HG02870 (cell line): ENCODE data around the gene STXBP6.
A peak's percentile ranks its signal among the peaks of the same experiment; 100 is the strongest.

ENCODE experiments used
- ATAC-seq: cut with Tn5 transposase; IDR thresholded peaks from one replicate; pipeline ENCODE4 v1.9.1; 2021; ENCODE audit warnings: mild to moderate bottlenecking, moderate library complexity; ENCODE audit not compliant: unreplicated experiment

The STXBP6 gene

DNA sequence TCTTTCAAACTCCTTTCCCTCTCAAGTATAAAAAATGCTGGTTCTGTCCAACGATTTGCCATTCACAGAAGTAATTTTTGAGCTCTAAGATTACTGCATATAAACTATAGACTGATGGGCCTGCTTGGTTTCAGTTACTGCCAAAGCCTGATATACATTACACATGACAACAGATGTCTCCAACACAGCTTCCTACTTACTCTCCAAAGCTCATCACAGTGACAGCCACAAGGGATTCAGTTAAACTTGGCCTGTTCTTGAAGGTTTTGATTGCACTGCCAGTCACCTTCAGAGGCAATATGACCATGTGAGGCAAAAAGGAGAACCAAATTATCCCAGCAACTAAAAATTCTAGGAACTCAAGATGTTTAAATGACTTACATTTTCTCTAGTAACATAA is 30.1 kb downstream of the STXBP6 start:
- no peak for ATAC-seq

DNA sequence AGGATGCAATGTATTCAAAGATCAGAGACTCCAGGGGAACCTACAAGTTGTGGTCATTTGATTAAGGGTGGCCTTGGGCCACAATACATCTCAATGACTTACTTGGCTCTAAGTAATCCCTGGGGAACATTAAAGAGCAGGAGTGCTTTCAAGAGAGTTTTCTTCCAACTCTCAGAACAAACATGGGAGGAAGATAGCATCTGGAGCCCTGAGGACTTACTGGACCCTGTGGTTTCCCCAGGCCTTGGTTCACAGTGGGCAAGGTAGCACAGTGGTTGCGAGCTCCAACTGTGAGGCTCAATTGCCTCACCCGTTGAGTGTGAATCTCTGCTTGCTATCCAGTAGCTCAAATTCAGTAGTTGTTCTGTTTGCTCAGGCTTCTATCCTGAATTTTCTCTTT is 32.4 kb downstream of the STXBP6 start:
- ATAC-seq = no peak

DNA sequence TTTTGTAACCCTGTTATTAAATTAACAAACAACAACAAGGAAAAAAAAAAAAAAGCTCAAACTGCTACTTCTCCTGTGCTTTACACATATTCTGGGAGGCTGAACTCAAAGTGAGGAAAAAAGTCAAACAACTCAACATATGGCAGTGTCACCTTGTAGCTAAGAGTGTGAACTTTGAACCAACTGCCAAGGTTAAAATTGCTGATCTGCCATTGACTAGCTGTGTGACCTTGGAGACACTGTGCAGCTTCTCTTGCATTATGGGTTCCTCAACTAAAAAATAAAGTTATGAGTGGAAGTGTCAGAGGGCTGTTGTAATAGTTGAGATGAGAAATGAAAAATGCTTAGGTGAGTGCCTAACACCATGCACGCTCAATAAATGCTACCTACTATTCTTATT is 34.2 kb downstream of the STXBP6 start:
- no peak for ATAC-seq

DNA sequence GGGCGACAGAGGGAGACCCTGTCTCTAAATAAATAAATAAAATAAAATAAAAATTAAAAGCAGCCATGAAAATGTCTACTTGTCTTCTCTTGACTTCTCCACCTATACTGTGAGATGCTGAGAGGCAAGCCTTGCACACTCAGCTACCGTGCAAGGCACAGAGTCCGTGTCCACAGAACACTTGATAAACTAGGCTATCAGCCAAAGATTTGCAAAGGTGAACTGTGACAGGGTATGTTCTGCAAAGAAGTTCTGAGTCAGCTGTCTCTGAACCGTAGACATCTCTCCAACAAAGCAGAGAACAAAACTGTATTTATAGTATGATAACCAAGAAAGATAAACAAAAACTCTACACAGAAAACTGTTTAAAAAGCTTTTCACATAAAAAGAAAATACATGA is 35.5 kb downstream of the STXBP6 start:
- no peak for ATAC-seq

DNA sequence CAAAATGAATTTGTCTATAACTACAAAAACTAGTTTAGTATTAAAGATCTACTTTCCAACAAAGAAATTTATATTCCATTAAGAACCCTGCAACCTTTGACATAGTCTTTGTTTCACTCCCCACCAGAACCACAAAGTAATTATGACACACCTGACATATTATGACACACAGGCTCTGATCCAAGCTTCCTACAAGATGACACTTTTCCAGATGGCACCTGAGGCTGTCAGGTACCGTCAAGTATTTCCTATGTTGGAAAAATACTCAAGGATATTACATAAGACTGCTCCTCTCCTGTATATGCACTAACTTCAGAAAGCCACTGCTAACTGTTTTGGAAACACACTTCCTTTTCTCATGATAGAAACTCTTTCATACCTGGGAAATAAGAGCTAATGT is 38.9 kb downstream of the STXBP6 start:
- no peak for ATAC-seq

DNA sequence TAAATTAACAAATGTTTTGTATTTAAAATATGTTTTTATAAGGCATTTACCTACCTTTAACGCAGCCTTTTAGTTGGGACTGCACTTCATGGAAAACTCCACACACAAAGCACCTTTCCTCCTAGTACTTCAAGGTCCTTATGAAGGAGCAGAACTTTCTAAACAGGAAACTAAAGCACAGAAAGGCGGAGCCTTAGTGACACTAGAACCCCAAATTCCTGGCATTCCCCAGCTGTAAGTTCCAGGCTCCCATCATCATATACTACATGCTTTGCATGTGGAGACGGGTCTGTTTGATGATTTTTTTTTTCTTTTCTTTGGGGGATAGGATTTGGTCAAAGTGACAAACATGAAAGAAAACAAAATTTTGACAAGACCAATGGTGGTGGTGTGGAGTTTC is 39.5 kb downstream of the STXBP6 start:
- no peak for ATAC-seq

DNA sequence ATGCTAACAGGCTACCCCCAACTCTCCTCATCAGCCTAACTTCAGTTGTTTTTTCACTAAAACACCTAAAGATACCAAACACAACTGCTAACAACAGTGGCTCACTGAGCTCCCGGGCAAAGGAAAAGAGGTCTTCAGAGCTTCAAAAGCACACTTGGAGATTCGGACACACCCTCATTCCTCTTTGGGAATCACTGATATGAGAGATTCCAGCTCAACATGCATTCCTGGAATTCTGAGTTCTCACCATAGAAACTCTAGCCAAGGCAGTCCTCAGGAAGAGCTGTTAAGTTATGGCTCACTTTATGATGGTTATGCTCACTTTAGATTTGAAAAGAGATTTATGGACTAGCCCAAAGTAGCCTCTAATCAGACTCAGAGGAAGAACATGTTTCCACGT is 40.1 kb downstream of the STXBP6 start:
- no peak for ATAC-seq

DNA sequence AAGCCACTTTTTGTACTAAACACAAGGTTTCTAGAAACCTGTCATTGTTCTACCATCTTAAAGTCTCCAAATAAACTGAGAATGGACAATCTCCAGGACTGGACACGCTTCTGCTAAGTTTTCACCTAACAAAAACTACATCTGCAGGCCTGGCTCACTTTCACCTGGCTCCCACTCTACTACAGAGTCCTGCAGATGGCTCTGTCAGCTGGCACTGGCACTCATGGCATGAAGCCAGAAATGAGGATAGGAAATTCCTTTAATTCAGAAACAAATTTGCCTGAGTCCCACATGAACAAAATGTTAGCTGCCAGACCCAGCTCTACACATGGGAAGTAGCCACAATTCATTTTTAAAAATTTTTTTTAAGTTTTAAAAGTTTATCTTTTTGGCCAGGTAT is 42.1 kb downstream of the STXBP6 start:
- no peak for ATAC-seq

DNA sequence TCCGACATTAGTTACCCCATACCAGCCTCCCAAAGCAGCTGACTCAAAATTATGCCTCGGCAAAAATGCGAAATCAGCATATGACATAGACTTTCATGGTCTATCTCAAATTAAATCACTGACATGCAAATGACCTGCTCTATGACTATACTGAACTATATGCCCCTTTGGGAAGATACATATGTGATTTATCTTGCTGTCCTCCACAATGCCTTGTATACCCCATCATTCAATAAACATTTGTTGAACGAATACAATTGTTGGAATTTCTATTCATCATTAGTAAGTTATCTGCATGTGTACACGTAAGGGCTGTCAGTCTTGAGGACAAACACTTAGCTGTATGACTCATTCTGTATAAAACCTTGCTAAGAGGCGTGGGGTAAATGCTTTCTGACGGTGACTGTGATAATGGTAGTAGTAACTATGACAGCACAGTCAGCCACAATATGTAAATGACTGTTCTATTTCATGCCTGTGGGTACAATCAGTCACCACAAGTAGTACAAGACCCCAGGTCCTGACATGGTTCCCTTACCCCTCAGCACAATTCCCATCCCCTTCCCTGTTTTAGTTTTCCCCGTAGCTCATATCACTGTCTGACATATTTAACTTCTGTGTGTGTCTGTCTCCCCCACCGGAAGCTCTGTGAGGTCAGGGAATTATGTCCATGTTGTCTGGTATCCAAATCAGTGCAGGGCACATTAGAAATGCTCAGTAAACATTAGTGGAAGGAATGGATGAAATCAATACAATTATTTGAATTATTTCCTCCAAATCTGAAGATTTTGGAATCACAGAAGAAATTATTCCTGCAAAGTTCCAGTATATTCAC is 42.8 kb downstream of the STXBP6 start:
- ATAC-seq = peak; percentile 62

DNA sequence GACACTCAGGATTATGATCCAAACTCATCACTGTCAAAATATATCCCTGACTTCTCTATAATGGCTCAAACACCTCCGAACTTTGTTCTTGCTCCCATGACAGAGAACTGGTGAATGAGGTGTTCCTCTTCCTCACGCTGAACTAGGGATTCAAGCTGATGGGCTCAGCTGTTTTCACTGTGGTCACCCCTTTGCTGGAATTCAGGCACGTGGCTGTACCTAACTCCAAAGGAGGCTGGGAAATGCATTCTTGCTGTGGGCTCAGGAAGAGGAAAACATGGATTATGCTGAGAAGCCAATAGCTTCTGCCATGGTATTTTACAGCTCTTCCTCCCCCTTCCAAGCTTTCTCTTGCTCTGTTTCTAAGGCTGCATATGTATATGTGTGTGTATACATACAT is 43.9 kb downstream of the STXBP6 start:
- ATAC-seq = no peak

DNA sequence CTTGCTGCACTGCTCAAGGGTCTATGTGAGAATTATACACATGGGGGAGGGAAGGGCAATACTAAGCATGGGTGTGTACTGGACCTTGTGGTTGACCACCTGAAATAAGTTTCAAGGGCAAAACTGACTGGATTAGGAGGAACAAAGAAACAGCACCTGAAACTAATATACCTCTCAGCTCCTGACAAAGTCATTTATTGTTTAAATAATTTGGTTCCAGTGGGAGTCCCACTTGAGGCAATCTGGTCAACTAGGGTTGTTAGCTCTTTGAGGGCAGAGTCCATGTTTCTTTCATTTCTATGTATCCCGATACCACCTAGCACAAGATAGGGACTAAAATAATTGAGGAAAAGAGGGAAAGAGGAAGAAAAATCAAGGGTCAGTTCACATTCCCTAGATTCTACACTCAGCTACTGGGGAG is 45.5 kb downstream of the STXBP6 start:
- no peak for ATAC-seq

DNA sequence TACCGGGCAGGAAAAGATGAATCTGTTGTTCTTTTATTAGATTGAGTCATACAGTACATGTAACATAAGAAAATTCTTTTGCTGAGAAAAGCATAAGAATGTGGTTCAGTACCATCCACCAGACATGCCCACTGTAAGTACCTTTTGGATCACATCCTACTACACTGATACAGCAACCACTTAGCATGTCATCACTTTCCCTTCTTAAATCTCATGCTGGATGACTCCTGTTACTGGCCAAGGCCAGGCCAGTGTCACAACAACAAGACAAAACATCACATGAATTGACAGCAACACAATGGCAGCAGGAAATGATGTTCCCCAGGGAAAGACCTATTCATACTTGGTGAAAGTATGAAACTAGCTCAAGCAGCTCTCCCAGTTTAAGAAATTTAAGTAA is 46.4 kb downstream of the STXBP6 start:
- ATAC-seq = no peak

DNA sequence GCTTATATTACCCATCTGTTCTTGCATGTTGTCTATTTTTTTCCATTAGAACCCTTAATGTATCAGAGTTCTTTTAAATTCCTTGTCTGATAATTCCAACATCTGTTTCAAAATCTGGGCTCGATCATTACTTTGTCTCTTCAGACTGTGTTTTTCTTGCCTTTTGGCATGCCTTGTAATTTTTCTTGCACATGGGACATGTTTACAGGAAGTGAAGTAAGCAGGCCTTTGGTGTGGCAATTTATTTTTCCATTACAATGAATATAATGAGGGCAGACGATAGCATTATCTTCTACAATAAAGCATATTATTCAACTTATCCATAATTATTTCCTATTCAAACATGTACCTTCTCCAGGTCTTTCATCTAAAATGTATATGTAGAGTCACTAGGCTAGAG is 48.3 kb downstream of the STXBP6 start:
- no peak for ATAC-seq

DNA sequence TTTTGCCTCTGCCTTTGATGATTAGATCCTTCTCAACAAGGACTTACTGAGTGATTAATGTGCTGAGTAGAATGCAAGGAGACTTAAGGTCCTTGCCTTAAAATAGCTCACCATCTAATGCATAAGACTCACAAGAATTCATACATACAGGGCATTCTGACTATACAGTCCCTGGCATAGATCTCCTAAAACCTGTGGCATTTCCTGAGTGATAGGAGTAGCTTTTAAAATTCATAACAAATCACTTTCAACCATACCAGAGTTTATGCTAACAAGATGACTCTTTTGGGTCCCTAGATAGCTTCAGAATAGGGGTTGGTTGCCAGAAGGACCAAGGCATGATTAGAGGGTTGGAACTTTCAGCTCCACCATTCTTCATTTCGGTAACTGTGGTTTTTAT is 48.8 kb downstream of the STXBP6 start:
- no peak for ATAC-seq

DNA sequence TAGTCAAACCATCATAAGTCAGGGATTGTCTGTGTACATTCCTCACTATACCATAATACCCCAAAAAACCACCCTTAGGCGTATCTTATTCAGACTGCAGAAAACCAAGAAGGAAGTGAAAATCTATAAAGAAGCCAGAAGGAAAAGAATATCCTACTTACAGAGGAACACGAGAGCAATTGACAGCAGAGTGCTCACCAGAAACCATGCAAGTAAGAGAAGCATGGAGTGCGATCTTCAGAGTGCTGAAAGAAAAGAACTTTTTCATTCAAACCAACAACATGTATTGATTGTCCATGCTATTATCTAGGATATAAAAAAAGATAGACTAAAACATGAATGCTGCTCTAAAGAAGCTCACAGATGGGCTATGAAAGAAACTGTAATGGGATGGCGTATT is 50.8 kb downstream of the STXBP6 start:
- ATAC-seq = no peak

DNA sequence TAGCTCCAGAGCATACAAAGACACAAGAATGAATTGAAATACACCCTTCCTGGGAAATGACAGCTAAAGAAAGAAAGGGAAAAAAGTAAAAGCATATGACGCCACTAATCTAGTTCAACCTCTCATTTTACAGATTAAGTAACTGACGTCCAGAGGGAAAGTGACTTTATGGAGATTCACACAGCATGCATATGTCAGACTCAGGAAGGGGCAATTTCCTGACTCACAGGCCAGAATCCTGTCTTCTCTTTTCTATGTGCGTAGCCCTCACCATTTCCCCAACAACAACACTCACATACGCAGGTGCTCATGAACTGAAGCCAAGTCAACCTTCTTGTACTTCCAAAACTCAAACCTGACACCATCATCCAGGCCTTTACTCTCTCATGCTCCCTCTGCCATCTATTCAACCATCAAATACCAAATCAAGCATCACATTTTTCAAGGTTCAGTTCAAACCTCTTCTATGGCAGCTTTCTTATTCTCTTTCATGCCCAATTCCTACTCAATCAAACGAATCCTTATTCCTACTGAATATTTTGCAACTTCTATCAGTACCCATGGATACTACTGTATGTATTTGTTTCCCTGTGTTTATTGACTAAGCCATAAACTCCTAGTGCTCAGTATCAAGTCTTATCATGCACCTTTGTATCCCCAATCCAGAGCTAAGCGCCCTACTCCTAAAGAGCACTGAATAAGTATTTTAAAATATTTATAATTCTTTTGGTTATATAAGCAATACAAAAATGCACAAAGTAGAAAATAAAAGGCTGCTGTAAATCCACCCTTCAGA is 52.8 kb downstream of the STXBP6 start:
- ATAC-seq = no peak

DNA sequence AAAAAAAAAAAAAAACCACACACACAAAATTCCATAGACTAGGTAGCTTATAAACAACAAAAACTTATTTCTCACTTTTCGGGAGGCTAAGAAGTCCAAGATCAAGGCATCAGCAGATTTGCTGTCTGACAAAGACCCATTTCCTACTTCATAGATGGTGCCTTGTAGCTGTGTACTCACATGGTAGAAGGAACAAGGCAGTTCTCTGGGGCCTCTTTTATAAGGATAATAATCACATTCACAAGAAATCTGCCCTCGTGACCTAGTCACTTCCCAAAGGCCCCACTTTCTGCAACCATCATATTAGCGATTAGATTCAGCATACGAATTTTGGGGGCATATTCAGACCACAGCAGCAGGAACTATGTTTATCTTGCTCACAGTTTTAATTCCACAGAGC is 54.9 kb downstream of the STXBP6 start:
- ATAC-seq = no peak

DNA sequence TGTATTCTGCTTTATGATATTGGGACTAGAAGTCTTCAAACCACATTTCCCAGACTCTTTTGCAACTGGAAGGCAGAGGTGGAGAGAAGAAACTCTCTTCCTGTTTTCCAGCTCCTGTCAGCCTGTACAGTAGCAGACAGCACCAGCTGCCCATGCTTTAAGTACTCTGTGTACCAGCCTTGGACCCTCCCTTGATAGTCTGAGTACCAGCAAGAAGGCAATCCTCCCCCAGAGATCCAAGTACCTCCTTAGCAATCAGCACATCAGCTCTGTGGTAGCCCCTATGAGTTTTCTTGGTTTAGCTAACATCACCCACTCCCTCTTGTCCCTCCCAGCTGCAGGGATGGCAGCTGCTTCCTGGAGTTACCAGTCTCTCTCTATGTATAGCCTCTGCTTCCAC is 56.3 kb downstream of the STXBP6 start:
- ATAC-seq = no peak

DNA sequence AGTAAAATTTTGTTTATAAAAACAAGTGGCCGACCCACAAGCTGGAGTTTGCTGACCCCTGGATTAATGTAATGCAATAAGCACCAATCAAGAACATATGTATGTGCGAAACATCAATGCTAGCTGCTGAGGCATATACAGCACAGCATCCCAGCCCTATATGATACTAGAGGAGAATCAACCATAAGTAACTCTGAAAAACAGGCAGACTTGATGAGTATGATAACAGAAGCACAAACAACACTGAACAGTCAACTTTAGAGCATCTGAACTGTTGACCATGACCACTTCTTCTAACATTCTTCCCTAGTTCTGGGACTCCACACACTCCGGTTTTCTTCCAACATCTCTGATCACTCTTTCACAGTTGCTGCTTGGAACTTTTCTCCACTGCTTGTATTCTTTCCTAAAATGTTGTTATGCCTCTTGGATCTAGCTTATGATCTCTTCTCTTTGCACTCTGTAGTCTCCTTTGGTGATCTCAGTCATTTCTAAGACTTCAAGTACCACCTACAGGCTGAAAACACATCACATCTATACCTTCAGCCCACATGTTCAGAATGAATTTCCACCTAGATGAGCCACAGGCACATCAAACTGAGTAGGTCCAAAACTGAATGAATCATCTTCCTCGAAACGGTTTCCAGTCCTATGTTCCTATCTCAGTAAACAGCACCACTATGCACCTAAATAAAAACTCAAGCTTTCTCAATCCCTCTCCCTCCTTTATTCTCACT is 57.2 kb downstream of the STXBP6 start:
- peak; percentile 45 for ATAC-seq

DNA sequence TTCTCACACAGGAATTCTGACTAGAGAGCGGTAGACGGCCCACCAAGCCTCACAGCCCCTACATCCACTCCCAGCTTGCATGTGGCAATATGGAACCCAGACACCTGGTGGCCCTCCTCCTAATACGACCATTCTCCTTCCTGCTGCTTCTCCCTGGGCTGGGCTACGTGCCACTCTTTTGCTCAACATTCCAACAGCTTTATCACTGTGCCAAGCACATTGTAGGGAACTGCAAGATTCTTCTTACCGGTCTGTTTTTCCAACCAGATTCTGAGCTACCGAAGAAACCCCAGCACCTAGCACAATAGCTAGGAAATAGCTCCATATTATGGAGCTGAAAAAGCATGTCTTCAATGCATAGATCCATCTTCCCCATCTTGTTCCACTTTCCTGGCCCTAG is 58.1 kb downstream of the STXBP6 start:
- no peak for ATAC-seq

DNA sequence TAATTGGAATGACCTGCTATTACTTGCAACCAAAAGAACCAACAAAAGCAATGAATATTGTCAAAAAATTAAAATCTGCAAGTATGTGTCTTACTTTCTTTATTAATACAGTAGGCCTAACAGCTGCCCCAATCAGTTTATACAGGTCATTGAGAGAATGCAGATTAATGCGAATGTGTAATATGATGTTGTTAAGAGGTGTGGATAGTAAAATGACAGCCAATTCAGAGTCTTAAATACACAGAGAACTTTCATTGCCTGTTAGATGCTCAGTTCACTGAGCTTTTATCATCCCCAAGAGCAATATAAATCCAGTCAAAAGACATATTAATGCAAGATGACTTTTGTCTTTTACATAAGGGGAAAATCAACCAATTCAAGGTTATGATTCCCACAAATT is 58.7 kb downstream of the STXBP6 start:
- no peak for ATAC-seq

DNA sequence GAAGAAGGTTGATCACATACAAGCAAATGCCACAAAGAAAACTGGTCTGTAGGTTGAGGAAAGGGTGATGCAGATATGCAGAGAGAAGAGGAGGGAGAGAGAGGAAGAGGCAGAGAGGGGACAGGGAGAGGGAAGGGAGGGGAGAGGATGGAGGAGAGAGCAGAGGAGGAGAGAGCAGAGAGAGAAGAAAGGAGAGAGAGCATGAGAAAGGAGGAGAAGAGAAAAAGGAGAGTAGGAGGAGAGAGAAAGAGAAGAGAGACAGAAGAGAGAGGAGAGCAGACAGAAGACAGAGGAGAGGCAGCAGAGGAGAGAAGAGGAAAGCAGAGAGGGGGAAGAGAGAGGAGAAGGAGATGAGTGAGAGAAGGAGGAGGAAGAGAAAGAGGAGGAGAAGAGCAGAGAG is 59.2 kb downstream of the STXBP6 start:
- ATAC-seq = no peak
